C4-2B (cell line): ENCODE data around the gene PHLDB2.

Experiments used
- H3K27ac ChIP-seq: fragments of 450-650 bp; 2 replicates; pipeline ENCODE4 v1.5.1; 2017
- ZFX ChIP-seq: fragments of 450-650 bp; IDR thresholded peaks from 2 replicates; pipeline ENCODE4 v1.6.1; 2017
- TF ChIP-seq, protein P1 (sequence below): fragments of 450-650 bp; conservative IDR thresholded peaks from 2 replicates; pipeline ENCODE4 v1.5.1; 2017; ENCODE audit warnings: mild to moderate bottlenecking

The PHLDB2 gene

DNA sequence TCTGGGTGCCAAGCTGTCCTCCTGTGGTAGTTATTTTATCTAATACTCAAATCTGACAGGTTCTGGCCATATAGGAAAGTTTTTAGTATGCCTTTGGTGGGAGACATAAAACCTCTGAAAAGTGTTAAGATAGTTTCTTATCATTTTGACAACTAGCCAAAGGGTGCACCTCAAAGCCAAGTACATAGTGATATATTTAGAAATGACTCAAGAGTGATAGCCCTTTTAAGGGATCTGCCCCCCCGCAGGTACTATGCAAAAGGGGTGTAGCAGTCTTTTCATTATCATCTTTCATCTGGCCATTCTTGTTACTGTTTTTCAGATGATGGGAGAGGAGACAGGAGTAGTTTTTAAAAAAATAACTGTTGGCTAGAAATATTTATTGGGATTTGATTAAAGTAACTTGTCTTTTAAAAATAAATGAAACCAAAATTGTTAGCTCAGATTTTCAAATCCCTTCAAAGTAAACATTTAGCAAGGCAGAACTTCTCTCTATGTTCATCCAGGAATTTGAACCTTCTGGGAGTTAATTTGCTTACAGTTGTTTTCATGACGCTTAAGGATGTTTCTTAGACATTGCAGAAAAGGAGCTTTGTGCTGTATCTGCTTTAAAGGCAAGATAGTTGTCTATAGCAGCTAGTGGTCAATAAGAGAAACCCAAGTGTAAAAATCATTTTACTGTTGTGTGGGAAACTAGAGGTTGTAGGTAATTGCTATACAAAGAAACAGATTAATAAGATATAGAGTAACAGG lies 5.1 kb downstream of the PHLDB2 start:
- TF ChIP-seq, protein P1, sequence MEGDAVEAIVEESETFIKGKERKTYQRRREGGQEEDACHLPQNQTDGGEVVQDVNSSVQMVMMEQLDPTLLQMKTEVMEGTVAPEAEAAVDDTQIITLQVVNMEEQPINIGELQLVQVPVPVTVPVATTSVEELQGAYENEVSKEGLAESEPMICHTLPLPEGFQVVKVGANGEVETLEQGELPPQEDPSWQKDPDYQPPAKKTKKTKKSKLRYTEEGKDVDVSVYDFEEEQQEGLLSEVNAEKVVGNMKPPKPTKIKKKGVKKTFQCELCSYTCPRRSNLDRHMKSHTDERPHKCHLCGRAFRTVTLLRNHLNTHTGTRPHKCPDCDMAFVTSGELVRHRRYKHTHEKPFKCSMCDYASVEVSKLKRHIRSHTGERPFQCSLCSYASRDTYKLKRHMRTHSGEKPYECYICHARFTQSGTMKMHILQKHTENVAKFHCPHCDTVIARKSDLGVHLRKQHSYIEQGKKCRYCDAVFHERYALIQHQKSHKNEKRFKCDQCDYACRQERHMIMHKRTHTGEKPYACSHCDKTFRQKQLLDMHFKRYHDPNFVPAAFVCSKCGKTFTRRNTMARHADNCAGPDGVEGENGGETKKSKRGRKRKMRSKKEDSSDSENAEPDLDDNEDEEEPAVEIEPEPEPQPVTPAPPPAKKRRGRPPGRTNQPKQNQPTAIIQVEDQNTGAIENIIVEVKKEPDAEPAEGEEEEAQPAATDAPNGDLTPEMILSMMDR, result no peak
- TF ChIP-seq ZFX, result no peak

DNA sequence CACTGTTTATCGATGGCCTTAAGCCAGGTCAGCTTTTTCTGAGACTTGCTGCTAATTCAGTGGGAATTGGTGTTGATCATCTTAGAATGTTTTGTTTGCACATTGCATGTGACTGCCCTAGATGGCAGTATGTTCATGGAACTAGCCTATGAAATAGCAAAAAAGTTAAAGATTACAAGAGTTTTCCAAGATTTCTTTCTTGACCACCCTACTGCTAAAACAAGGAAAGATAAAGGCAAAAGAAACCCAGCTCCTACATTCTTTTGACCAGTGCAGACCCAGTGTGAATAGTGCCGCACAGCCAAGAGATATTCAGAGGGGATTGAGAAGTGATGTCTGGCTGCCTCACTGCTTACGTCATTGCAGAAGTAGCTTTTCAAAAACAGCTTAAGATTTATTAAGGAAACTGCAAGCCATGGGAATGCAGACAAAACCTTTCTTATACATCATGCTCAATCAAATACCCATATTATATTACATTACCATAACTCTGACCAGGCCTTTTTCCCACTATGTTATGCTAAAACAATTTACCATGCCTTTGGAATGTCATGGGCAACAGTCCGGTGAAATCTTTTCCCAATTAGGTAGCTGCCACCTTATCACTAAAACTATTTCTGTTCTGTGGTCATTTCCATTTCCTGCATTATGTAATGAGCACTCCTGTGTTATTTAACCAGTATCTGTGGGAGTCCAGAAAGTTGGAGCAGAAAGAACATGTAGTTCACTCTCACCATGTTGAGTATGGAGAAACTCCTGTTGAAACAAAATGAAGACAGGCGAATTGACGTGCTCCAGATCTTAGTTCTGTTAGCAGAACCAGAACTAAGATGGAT lies 6.0 kb downstream of the PHLDB2 start:
- H3K27ac ChIP-seq, result no peak overlapping the region
- TF ChIP-seq, protein P1, result peak; percentile 33
- no peak for TF ChIP-seq ZFX

More for the DNA sequence above, 5.1 kb downstream of the PHLDB2 start:
- H3K27ac ChIP-seq, result no peak overlapping the region

DNA sequence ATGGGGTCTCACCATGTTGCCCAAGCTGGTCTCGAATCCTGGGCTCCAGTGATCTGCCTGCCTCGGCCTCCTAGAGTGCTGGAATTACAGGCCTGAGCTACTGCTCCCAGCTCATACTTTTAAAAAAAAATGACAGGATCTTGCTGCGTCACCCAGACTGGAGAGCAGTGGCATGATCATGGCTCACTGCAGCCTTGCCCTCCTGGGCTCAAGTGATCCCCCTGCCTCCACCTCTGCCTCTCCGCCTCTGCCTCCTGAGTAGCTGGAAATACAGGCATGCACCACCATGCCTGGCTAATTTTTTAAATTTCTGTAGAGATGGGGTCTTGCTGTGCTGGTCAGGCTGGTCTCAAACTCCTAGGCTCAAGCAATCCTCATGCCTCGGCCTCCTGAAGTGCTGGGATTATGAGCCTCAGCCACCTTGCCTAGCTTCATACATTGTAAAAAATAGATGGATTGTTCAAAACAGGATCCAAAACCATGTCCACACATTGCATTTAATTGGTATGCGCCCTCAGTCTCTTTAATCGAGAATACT lies 8.9 kb downstream of the PHLDB2 start:
- TF ChIP-seq, protein P1, result no peak
- no peak for TF ChIP-seq ZFX
- H3K27ac ChIP-seq, result no peak overlapping the region

DNA sequence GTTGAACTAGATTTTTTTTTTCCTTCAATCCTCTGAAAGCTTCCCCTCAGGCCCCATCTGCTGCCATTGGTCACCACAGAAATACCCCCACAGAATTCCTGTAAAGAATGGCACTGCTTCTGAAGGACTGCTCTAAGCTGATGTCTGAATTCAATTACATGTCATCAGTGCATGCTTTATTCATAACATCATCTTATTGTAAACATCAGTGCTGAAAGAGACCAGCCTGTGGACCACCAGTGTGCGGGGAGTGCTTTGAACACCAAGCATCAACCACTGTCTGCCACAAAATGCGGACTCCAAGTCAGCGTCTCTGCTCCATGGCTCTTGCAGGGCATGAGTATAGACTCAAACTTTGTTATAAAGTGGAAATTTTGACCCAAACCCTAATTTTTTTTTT lies 11.6 kb downstream of the PHLDB2 start:
- TF ChIP-seq ZFX, result no peak
- TF ChIP-seq, protein P1, result no peak
- H3K27ac ChIP-seq, result peak overlapping the region; percentile 37

DNA sequence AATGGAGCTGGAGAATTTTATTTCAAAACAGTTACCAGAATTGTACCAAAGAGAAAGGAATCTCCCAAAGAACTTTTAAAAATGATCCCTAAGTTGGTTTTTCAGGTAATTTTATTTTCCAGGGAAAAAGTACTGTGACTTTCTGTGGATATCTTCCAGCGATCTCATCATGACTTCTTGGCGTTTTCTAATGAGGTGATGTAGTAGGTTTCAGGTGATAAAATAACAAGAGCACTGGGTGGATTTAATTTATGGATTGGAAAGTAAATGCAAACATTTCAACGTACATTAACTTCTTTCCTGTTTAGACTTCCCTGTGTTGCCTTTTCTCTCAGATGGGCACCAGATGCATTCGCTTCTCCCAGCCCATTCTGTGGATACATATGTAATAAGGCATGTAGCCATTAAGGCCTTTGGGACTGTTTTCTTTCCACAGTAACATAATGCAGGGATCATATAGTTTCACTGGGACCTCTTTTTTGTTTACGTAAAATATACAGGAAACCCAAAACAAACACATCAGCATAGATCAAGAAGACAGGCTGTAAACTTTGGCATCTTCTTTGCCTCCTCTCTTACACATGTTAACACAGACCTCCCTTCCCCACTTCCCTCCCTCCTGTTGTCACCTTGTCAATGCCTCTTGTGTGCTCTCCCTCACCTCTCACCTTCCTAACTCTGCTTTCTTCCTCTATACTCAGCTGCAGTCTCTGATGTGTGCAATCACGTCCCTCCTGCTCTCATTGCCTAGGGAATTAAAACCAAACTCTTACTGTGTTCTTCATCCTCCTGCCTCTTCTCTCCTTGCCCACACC lies 13.0 kb downstream of the PHLDB2 start:
- H3K27ac ChIP-seq, result no peak overlapping the region; the same call in none of the 2 replicates
- no peak for TF ChIP-seq ZFX

DNA sequence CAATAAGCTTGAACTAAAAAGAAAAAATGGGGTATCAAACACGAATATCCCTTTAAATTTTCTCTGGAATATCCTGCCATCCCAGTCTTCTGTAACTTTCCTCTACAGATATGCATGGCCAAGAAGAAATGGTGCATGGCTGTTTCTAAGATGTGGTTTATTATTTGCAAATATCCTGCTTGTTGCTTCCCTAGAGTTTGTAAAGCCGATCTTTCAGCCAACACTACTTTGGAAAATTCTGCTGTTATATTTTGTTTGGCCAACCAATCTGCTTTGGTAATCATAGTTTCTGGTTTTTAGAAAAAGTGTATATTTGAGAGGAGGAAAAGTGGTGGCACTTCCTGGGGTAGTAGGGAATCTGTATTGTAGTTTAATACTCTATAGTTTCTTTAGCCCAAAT lies 13.9 kb downstream of the PHLDB2 start:
- TF ChIP-seq ZFX, result no peak
- TF ChIP-seq, protein P1, result no peak

DNA sequence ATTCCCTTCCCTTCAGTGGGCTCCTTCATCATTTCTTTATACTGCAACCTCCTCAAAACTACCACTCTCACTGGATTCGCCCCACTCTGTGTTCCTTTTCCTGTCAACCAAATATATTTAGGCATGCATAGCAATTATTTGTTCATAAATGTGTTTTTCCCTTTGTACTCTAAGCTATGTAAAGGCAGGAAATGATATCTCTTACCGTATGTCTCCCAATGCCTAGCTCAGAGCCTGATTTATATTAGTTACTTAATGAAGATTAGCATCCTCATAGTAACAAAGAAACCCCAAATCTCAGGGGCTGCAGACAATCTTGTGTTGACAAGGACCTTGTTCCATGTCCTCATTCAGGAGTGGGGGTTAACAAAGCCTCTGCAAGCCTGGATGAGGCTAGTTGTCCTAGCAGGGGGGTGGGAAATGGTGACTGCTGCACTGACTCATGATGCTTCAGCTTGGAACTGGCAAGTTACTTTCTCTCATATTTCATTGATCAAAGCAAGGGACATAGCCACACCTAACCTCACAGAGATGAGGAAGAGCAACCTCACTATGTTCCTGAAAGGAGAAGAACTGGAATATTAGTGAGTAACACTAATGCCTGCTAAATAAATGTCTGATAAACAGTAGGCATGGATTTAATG lies 15.2 kb downstream of the PHLDB2 start:
- no peak overlapping the region for H3K27ac ChIP-seq
- TF ChIP-seq, protein P1, result no peak
- TF ChIP-seq ZFX, result no peak

More for the DNA sequence above, 13.9 kb downstream of the PHLDB2 start:
- H3K27ac ChIP-seq, result no peak overlapping the region
